Dermis microvascular lymphatic vessel endothelial cell (primary cell): ENCODE data around the gene ZNF28. TPM values are rescaled to one million over a fixed set of nuclear protein-coding genes. Genes with fewer than 3 reads are reported as not detected.
A peak's percentile ranks its signal among the peaks of the same experiment; 100 is the strongest.
"Not testable (repeated sequence)": the region's sequence is repeated elsewhere in the genome, so short reads cannot be mapped to it uniquely, and the experiment has no call there.

Source experiments
- DNase-seq, 2 donors: peaks; one replicate each; pipeline versions ENCODE4 v3.0.0 to v3.0.0-alpha.2; 2010; ENCODE audit warnings: low read depth in 2 of 2
- total RNA-seq: library from RNA; depleted of rRNA; stranded (reverse); fragments of >200 nt; gene quantifications from 2 replicates; pipeline ENCODE4 v1.2.1, GENCODE V29; 2014

Gene ZNF28
- total RNA-seq, 1 donor from 2014 or later, result 14.0 TPM

DNA sequence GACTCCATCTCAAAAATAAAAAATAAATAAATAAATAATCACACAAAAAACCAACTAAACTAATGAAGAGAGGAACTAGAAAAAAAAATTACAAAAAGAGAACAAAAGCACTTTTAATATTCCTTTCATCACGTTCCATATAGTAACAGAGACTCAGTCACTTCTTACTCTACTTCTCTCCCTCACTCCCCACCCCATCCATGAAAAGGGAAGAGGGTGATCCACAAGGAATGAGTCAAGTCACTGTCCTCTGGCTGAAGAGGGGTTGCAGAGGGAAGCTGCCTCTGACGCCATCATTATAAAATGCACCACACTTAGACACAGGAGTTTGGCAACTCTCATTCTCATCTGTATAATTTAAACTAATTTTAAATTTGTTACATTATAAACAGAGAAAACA is 38.6 kb downstream of the ZNF28 start:
- not testable (repeated sequence) for DNase-seq

DNA sequence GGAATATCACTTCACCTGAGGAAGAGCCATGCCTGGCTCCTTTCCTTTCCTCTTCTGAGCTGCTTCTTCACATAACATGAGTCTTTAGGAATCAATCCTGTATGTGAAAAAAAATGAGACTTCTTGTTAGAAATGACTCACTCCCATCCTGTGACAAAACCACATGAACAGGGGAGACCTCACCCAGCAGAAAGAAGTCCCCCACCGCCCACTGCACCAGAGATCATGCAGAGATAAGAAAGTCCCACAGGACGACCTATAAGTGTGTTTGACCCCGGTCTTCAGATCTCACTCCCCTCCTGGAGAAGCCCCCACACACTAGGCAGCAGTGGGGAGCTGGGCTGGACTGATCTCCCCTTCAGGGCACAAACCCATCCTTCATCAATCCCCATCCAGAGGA is 42.6 kb downstream of the ZNF28 start:
- no peak for DNase-seq

DNA sequence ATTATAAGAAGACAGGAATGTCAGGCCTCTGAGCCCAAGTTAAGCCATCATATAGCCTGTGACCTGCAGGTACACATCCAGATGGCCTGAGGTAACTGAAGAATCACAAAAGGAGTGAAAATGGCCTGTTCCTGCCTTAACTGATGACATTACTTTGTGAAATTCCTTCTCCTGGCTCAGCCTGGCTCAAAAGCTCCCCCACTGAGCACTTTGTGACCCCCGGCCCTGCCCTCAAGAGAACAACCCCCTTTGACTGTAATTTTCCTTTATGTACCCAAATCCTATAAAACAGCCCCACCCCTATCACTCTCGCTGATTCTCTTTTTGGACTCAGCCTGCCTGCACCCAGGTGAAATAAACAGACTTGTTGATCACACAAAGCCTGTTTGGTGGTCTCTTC is 65.0 kb downstream of the ZNF28 start:
- not testable (repeated sequence) for DNase-seq

DNA sequence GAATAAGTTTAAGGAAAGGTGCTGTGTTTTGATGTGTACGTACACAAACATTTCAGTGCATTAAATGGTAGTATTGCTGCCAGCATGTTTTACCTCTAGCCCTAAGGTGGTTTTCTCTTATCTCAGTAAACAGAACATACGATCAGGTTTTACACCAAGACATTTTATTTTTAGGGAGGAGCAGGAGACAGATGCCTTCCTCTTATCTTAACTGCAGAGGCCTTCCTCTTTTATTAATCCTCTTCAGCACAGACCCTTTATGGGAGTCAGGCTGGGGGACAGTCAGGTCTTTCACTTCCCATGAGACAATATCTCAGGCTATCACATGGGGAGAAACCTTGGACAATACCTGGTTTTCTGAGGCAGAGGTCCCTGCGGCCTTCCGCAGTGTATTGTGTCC is 71.7 kb downstream of the ZNF28 start:
- DNase-seq, result no peak

DNA sequence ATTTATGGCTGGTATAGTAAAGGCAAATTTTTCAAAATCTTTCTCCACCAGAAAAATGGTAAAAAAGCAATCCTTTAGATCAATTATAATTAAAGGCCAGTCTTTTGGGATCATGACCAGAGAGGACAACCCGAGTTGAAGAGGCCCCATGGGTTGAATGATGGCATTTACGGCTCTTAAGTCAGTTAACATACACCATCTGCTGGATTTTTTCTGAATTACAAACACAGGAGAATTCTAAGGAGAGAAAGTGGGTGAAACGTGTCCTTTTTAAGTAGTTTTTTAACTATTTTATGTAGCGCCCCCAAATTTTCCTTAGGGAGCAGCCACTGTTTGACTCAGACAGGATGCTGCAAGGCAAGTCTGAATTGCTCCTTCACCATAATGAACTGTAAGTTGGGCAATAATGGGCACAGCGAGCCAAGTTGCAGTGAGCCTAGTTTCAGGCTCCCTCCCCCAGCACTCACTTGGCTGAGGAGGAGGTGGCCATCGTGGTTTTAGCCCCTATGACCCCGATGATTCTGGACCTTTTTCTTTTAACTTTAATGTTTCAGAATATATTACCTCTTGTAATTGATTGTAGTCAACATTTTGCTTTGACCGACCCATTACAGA is 73.0 kb downstream of the ZNF28 start:
- peak; percentile 26 to 58 for DNase-seq

Other genes with a start within 250 kb of the ZNF28 start
- gene ZNF83, start 183.3 kb downstream of the ZNF28 start, total RNA-seq, result 23.9 and 30.3 TPM in 2 replicates
- gene ZNF611, start 86.6 kb downstream of the ZNF28 start, total RNA-seq, result 5.4 and 5.8 TPM in 2 replicates
- 3.3 and 3.9 TPM in 2 replicates for gene ZNF600, start 34.8 kb downstream of the ZNF28 start, total RNA-seq
- 14.8 and 17.4 TPM in 2 replicates for gene ZNF468, start 36.0 kb upstream of the ZNF28 start, total RNA-seq
- gene ZNF320, start 76.0 kb upstream of the ZNF28 start, total RNA-seq, result 7.7 and 8.7 TPM in 2 replicates
- gene ZNF888, start 101.8 kb upstream of the ZNF28 start, total RNA-seq, result 4.3 and 4.7 TPM in 2 replicates
- gene ZNF816, start 141.2 kb upstream of the ZNF28 start, total RNA-seq, result 6.9 and 8.3 TPM in 2 replicates
- not detected in 2 replicates for gene ERVV-1, start 192.3 kb upstream of the ZNF28 start, total RNA-seq
- gene ERVV-2, start 223.1 kb upstream of the ZNF28 start, total RNA-seq, result not detected in 2 replicates